WI38 (cell line): ENCODE results near the gene KIR2DL3.
"Not testable (repeated sequence)": the region's sequence is repeated elsewhere in the genome, so short reads cannot be mapped to it uniquely, and the experiment has no call there.

Source experiments
- H3K4me3 ChIP-seq: 2 replicates; pipeline ENCODE4 v1.5.1; 2011; ENCODE audit warnings: low read depth, mild to moderate bottlenecking, control low read depth, low read length
- TF ChIP-seq, protein P1 (sequence below): IDR thresholded peaks from 2 replicates; pipeline ENCODE4 v1.5.1; 2012; ENCODE audit warnings: low read depth, mild to moderate bottlenecking, control low read depth, low read length

Gene KIR2DL3

DNA sequence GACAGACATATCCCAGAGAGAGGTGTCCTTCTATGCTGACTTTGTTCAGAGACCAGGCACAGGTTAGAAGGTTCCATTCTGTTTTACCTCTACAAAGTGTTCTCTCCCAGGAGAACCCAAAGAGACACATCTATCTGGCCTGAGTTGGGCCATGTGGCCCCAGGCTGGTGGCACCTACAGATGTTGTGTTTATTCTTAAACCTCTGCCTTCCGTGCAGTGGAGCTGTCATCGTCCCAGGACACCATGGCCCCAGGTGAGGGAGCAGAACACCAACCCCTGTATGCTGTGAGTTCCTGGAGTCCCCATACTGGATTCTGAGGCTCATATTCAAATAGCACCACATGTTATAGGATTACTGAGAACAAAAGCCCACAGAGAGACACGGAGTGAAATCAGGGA lies 10.1 kb upstream of the KIR2DL3 start:
- no peak overlapping the region for H3K4me3 ChIP-seq
- TF ChIP-seq, protein P1, sequence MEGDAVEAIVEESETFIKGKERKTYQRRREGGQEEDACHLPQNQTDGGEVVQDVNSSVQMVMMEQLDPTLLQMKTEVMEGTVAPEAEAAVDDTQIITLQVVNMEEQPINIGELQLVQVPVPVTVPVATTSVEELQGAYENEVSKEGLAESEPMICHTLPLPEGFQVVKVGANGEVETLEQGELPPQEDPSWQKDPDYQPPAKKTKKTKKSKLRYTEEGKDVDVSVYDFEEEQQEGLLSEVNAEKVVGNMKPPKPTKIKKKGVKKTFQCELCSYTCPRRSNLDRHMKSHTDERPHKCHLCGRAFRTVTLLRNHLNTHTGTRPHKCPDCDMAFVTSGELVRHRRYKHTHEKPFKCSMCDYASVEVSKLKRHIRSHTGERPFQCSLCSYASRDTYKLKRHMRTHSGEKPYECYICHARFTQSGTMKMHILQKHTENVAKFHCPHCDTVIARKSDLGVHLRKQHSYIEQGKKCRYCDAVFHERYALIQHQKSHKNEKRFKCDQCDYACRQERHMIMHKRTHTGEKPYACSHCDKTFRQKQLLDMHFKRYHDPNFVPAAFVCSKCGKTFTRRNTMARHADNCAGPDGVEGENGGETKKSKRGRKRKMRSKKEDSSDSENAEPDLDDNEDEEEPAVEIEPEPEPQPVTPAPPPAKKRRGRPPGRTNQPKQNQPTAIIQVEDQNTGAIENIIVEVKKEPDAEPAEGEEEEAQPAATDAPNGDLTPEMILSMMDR, result no peak

DNA sequence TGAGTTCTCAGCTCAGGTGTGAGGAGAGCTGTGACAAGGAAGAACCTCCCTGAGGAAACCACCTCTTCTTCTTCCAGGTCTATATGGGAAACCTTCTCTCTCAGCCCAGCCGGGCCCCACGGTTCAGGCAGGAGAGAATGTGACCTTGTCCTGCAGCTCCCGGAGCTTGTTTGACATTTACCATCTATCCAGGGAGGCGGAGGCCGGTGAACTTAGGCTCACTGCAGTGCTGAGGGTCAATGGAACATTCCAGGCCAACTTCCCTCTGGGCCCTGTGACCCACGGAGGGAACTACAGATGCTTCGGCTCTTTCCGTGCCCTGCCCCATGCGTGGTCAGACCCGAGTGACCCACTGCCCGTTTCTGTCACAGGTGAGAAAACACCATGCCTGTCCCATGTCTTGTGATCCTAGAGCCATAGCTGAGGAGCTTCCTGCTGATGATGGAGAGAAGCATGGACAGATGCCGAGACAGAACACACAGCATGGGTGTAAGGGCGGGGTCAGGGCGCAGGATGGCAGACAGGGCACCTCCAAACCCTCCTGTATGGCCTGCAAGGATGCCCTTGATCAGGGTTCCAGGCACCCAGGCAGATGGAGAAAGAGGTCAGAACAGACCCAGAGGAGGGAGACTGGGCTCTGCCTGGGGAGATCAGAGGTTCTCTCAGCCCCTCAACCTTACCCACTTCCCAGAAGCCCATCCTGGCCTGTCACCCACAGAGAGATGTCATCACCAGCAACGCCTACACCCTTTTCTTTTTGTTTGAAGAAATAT lies 8.7 kb upstream of the KIR2DL3 start:
- no peak overlapping the region for H3K4me3 ChIP-seq
- TF ChIP-seq, protein P1, result no peak

DNA sequence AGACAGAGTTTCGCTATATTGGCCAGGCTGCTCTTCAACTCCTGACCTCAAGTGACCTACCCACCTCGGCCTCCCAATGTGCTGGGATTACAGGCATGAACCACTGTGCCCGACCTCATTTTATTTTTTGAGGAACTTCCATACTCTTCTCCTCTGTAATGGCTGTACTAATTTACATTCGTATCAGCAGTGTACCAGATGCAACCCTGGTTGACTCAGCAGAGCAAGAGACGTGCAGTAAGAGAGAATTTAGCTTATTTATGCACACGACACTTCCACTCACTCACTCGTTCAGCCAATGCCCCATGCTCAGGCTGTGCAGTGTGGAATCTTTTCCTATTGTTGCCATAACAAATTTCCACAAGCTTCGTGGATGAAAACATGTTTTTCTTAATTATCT lies 7.1 kb upstream of the KIR2DL3 start:
- TF ChIP-seq, protein P1, result no peak

DNA sequence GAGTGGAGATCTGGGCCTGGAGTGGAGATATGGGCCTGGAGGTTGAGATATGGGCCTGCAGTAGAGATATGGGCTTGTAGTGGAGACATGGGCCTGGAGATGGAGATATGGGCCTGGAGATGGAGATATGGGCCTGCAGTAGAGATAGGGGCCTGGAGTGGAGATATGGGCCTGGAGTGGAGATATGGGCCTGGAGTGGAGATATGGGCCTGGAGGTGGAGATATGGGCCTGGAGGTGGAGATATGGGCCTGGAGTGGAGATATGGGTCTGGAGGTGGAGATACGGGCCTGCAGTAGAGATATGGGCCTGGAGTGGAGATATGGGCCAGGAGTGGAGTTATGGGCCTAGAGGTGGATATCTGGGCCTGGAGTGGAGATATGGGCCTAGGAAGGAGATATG lies 402 bp downstream of the KIR2DL3 start:
- TF ChIP-seq, protein P1, result no peak
- H3K4me3 ChIP-seq, result no peak overlapping the region

More for the DNA sequence above, 7.1 kb upstream of the KIR2DL3 start:
- H3K4me3 ChIP-seq, result no peak overlapping the region

DNA sequence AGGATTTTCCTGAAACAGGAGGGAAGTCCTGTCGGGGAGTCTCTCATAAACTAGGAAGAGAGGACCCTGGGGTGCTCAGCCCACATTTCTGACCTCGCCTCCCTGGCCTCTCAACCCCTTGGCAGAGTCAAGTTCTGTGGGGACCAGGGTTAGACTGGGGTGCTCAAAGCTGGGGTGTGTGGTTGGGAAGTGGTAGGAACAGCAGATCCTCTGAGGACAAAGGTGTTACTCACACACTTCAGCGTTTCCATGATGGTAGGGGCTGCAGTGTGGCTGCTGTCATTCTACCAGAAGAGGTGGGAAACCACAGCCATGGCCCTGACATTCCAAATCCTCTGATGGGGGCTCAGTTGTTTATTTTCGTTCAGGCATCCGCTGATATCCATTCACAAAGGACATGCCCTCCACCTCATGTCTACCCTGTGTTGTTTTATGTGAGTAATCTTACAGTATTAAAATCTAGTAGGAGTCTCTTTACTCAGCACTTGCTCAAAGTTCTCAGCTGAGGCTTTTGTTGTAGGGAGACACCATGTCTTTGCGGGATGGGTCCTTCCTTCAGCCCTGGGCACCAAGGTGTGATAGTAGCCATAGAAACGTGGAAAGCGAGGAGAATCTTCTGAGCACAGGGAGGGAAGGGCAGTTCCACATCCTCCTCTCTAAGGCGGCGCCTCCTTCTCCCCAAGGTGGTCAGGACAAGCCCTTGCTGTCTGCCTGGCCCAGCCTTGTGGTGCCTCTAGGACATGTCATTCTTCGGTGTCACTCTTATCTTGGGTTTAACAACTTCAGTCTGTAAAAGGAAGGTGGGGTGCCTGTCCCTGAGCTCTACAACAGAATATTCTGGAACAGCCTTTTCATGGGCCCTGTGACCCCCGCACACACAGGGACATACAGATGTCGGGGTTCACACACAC lies 1.5 kb downstream of the KIR2DL3 start:
- TF ChIP-seq, protein P1, result no peak
- H3K4me3 ChIP-seq, result no peak overlapping the region

DNA sequence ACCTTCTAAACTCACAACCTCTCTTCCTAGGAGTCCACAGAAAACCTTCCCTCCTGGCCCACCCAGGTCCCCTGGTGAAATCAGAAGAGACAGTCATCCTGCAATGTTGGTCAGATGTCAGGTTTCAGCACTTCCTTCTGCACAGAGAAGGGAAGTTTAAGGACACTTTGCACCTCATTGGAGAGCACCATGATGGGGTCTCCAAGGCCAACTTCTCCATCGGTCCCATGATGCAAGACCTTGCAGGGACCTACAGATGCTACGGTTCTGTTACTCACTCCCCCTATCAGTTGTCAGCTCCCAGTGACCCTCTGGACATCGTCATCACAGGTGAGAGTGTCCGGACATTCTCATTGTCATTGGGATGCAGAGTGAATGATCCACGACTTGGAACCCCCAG lies 3.6 kb downstream of the KIR2DL3 start:
- H3K4me3 ChIP-seq, result not testable (repeated sequence)

DNA sequence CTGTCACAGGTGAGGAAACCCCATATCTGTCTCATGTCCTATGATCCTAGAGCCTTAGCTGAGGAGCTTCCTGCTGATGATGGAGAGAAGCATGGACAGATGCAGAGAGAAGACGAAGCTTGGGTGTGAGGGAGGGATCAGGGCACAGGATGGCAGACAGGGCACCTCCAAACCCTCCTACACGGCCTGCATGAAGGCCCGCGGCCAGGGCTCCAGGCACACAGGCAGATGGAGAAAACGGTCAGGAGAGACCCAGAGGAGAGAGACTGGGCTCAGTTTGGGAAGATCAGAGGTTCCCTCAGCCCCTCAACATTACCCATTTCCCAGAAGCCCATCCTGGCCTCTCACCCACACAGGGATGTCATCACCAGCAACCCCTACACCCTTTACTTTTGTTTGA lies 5.8 kb downstream of the KIR2DL3 start:
- not testable (repeated sequence) for H3K4me3 ChIP-seq

DNA sequence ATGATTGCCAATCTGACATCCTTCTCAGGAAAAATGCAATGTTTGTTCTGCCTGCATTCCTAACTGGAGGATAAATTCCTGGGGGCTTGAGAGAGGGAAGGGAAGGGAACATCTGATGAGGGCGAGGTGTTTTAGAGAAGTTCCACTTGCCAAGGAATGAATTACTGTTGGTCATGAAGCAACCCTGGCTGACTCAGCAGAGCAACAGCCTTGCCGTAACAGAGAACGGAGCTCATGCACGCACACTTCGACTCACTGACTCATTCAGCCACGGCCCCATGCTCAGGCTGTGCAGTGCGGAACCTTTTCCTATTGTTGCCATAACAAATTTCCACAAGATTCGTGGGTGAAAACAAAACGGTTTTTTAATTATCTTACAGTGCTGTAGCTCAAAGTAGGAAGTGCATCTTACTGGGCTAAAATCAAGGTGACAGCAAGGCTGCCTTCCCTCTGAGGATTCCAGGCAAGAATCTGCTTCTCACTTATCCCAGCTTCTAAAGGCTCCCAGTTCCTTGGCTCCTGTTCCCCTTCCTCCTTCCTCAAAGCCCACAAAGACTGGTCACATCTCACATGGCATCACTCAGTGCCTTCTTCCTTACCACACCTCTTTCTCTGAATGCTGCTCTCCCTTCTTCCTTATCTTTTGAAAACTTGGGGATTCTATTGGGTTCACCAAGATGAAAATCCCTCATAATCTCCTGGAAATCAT lies 9.5 kb downstream of the KIR2DL3 start:
- H3K4me3 ChIP-seq, result not testable (repeated sequence)

DNA sequence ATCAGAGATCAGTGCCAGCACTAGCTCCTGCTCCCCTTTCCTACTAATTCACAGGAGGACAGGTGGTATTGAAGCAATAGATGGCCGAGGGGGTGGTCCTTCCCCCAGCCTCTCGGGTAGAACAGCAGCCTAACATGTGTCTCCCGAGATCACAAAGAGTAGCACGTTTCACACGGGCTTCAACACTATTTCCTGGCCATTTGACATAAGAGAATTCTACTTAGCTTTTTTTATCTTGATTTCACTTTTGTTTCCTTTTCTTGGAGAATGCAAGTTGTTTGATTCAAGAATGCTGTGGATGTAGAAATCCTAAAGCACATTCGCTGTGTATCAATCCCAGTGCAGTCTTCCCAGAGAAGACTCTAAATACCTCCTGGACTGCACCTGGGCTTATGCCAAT lies 12.0 kb downstream of the KIR2DL3 start:
- H3K4me3 ChIP-seq, result not testable (repeated sequence)

DNA sequence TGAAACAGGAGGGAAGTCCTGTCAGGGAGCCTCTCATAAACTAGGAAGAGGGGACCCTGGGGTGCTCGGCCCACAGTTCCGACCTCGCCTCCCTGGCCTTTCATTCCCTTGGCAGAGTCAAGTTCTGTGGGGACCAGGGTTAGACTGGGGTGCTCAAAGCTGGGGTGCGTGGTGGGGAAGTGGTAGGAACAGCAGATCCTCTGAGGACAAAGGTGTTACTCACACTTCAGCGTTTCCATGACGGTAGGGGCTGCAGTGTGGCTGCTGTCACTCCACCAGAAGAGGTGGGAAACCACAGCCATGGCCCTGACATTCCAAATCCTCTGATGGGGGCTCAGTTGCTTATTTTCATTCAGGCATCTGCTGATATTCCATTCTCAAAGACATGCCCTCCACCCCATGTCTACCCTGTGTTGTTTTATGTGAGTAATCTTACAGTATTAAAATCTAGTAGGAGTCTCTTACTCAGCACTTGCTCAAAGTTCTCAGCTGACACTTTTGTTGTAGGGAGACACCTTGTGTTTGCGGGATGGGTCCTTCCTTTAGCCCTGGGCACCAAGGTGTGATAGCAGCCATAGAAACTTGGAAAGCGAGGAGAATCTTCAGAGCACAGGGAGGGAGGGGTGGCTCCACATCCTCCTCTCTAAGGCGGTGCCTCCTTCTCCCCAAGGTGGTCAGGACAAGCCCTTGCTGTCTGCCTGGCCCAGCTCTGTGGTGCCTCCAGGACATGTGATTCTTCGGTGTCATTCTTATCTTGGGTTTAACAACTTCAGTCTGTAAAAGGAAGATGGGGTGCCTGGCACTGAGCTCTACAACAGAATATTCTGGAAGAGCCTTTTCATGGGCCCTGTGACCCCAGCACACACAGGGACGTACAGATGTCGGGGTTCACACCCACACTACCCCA lies 18.1 kb downstream of the KIR2DL3 start:
- not testable (repeated sequence) for H3K4me3 ChIP-seq

DNA sequence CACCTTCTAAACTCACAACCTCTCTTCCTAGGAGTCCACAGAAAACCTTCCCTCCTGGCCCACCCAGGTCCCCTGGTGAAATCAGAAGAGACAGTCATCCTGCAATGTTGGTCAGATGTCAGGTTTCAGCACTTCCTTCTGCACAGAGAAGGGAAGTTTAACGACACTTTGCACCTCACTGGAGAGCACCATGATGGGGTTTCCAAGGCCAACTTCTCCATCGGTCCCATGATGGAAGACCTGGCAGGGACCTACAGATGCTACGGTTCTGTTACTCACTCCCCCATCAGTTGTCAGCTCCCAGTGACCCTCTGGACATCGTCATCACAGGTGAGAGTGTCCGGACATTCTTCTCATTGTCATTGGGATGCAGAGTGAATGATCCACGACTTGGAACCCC lies 20.3 kb downstream of the KIR2DL3 start:
- not testable (repeated sequence) for H3K4me3 ChIP-seq

DNA sequence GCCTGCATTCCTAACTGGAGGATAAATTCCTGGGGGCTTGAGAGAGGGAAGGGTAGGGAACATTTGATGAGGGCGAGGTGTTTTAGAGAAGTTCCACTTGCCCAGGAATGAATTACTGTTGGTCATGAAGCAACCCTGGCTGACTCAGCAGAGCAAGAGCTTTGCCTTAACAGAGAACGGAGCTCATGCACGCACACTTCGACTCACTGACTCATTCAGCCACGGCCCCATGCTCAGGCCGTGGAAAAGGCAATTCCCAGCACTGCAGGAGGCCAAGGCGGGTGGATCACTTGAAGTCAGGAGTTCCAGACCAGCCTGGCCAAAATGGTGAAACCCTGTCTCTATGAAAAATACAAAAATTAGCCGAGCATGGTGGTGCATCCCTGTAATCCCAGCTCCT lies 25.9 kb downstream of the KIR2DL3 start:
- H3K4me3 ChIP-seq, result not testable (repeated sequence)

DNA sequence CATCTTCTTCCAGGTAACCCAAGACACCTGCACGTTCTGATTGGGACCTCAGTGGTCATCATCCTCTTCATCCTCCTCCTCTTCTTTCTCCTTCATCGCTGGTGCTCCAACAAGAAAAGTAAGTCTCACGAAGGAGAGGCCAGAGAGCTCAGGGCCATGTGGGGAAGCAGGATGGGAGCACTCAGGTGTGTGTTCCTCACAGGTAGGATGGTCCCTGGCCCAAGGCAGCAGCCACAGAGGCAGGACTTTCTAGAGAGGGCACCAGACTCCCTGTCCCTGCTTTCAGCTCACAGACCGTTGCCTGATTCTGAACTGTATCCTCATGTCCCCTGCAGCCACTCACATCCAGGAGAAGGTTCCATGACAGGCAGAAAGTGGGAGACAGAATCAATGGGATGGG lies 28.2 kb downstream of the KIR2DL3 start:
- H3K4me3 ChIP-seq, result not testable (repeated sequence)
